Adrenal gland (tissue), 12 donors: ENCODE measurements around the gene PTGES. TPM values are rescaled to one million over a fixed set of nuclear protein-coding genes. Genes with fewer than 3 reads are reported as not detected.
A peak's percentile ranks its signal among the peaks of the same experiment; 100 is the strongest.

ENCODE experiments used
- DNase-seq, 7 donors: peaks; one replicate each; pipeline ENCODE4 v3.0.0-alpha.2; 2019 to 2020
- H3K27ac ChIP-seq, 5 donors: fragments of 200-600 bp; sonication (generic) in 4 of 5; 1 replicate in 3 of 5; 2 replicates in 2 of 5; pipeline versions ENCODE4 v1.5.1 to v1.8.0; 2016 to 2020; ENCODE audit warnings: mild to moderate bottlenecking in 1 of 5
- H3K27me3 ChIP-seq: fragments of 200-600 bp; 2 replicates; pipeline ENCODE4 v1.8.0; 2021
- H3K36me3 ChIP-seq, 2 donors: fragments of 200-600 bp; replicated peaks in 1 of 2; 1 replicate in 1 of 2; 2 replicates in 1 of 2; pipeline versions ENCODE4 v1.5.1 to v1.8.0; 2018 to 2022
- H3K4me1 ChIP-seq, 2 donors: fragments of 200-600 bp; replicated peaks in 1 of 2; 1 replicate in 1 of 2; 2 replicates in 1 of 2; pipeline versions ENCODE4 v1.5.1 to v1.8.0; 2018 to 2021
- H3K4me3 ChIP-seq, 4 donors: fragments of 200-600 bp; sonication (generic) in 3 of 4; one replicate each; pipeline ENCODE4 v1.5.1; 2016 to 2018
- H3K9me3 ChIP-seq, 3 donors: fragments of 200-600 bp; sonication (generic) in 1 of 3; replicated peaks in 1 of 3; 1 replicate in 2 of 3; 2 replicates in 1 of 3; pipeline versions ENCODE4 v1.5.1 to v1.8.0; 2016 to 2021
- POLR2A ChIP-seq, 2 donors: fragments of 450-650 bp; IDR thresholded peaks; one replicate each; pipeline ENCODE4 v1.6.1; 2017; ENCODE audit warnings: antibody characterized with exemption in 2 of 2, mild to moderate bottlenecking in 2 of 2, moderate library complexity in 1 of 2
- WGBS, 4 donors: extraction: QIAGEN DNeasy Blood & Tissue Kit in 2 of 4; methylation state at CpG; one replicate each; pipeline versions ENCODE4 v1.1.5 to v1.1.7; 2013 to 2017; 5-methylcytosine and 5-hydroxymethylcytosine counted together
- intact Hi-C, 2 donors: fragments of 100-400 bp; cut with DNase I; formaldehyde crosslinking; loops; one replicate each; pipeline versions ENCODE4 v1.14.1 to v1.15.0; 2022 to 2023
- polyA plus RNA-seq, 3 donors: library from polyadenylated mRNA; stranded (reverse); fragments of 200-250 nt in 2 of 3; fragments of 350-450 nt in 1 of 3; fragmentation: Illumina TruSeq in 1 of 3; extraction: RNeasy Lipid Tissue Mini Kit (QIAGEN cat#74804) in 1 of 3; gene quantifications; one replicate each; pipeline ENCODE4 v1.2.3, GENCODE V29; 2013 to 2014
- total RNA-seq, 9 donors: library from RNA; depleted of rRNA in 4 of 9; stranded (reverse); fragments of >200 nt in 4 of 9; fragments of 120-200 nt in 1 of 9; fragmentation: NEBNext Ultra II Directional in 1 of 9; extraction: Animal tissue kit (Norgen Biotek cat#: 25700) in 1 of 9; gene quantifications; one replicate each; pipeline versions ENCODE4 v1.1.0 to v1.2.4, GENCODE V29; 2013 to 2023
- TF ChIP-seq, protein P1 (sequence below), 6 experiments: fragments of 450-650 bp in 4 of 6; fragments of 200-600 bp in 2 of 6; sonication (generic) in 1 of 6; IDR thresholded peaks; 1 replicate in 5 of 6; 2 replicates in 1 of 6; pipeline versions ENCODE4 v1.5.1 to v1.8.0; 2016 to 2021; ENCODE audit warnings: antibody characterized with exemption in 6 of 6, mild to moderate bottlenecking in 2 of 6, moderate library complexity in 1 of 6
- donor health status: healthy with polysubstance abuse.
- donor health status: Bipolar disorder and iron deficiency.
- donor health status: DM: yes; HTN: yes; CAD: no.
- donor health status: DM: no; HTN: no; CAD: no.
- donor health status: DM: no; HTN: no; CAD: no.
- donor health status: DM: yes; HTN: yes; CAD: no.

Gene PTGES
- total and polyA plus RNA-seq, 12 donors: 0.12 to 4.4 (median 1.3) TPM; not detected in 1

DNA sequence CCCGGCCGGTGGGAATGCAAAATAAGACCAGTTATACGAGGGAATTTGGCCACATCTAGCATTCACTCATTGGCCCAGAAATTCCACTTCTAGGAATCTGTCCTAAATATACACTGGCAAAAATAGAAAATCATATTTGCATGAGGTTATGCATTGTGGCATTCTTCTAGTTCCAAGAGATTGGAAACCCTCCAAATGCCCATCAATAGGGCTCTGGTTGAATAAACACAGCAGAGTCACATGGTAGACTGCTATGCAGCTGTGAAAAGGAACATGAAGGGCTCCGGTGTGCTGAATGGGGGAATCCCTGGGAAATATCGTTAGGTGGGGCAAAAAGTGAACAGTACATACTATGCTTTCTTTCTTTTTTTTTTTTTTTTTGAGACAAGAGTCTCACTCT, 36.8 kb downstream of the PTGES start:
- Histone ChIP-seq H3K9me3 (no peaks in the 10 kb centered on the region), H3K4me1 (no peaks in the 10 kb centered on the region), H3K27me3 (no peaks in the 10 kb centered on the region), H3K36me3 (no peaks in the 10 kb centered on the region), H3K4me3 (no peak overlapping the region), H3K27ac (no peak overlapping the region)
- TF ChIP-seq, protein P1, sequence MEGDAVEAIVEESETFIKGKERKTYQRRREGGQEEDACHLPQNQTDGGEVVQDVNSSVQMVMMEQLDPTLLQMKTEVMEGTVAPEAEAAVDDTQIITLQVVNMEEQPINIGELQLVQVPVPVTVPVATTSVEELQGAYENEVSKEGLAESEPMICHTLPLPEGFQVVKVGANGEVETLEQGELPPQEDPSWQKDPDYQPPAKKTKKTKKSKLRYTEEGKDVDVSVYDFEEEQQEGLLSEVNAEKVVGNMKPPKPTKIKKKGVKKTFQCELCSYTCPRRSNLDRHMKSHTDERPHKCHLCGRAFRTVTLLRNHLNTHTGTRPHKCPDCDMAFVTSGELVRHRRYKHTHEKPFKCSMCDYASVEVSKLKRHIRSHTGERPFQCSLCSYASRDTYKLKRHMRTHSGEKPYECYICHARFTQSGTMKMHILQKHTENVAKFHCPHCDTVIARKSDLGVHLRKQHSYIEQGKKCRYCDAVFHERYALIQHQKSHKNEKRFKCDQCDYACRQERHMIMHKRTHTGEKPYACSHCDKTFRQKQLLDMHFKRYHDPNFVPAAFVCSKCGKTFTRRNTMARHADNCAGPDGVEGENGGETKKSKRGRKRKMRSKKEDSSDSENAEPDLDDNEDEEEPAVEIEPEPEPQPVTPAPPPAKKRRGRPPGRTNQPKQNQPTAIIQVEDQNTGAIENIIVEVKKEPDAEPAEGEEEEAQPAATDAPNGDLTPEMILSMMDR (IDR thresholded peaks at IDR 0.05): no peak
- no peak for TF ChIP-seq POLR2A (IDR thresholded peaks at IDR 0.05)
- DNase-seq: no peak
- intact Hi-C loops: no loop called here
- WGBS, 4 donors: 69 to 83% (median 79%) methylated on average over 5 of the region's 5 CpGs

DNA sequence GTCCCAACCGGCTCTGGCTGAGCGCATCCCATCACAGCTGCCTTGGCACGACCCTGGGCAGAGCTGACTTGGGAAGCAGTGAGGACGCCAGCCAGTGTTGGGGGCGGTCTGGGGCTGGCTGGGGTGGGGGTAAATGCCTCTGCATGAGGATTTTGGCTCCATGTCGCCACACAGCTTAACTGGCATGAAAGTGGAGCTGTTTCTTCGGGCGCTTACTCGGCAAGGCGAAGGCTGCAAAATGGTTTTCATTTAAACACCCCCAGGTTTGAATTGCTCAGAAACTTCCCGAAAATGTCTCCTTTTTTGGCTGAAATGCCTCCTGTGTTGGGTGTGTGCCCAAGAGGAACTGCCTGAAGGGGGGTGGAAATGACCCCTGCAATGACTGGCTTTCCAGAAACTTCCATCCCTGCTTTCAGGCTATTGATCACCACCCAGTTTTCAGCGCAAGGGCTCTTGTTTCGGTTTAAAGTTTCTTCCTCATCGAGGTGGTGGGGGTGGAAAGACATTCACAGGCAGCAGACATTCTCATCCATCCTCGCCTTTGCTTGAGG, 38.3 kb downstream of the PTGES start:
- 79 to 85% (median 80%) methylated on average over 13 to 15 of the region's 15 CpGs for WGBS, 4 donors

DNA sequence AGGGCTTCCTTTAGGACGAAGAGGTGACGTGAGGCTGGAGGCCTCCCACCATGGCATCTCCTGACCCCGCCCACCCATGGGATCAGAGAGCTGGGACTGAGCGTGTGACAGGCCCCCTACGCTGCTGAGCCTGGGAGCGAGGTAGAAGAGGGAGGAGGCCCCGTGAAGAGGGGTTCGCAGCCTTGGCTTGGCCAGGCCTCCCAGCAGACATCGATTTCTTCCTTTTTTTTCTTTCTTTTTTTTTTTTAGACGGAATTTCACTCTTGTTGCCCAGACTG, 39.5 kb downstream of the PTGES start:
- H3K27ac ChIP-seq: no peak overlapping the region
- no peak overlapping the region for H3K4me3 ChIP-seq
- H3K4me1 ChIP-seq: no peaks in the 10 kb centered on the region
- no peaks in the 10 kb centered on the region for H3K36me3 ChIP-seq
- TF ChIP-seq, protein P1 (IDR thresholded peaks at IDR 0.05): no peak
- TF ChIP-seq POLR2A (IDR thresholded peaks at IDR 0.05): no peak
- intact Hi-C loops: no loop called here
- no peaks in the 10 kb centered on the region for H3K9me3 ChIP-seq
- DNase-seq: no peak
- WGBS, 4 donors: 82 to 92% (median 90%) methylated on average over 9 to 10 of the region's 10 CpGs
- H3K27me3 ChIP-seq: no peaks in the 10 kb centered on the region

More for the DNA sequence above, 38.3 kb downstream of the PTGES start:
- Histone ChIP-seq H3K27me3 (no peaks in the 10 kb centered on the region), H3K27ac (no peak overlapping the region), H3K9me3 (no peaks in the 10 kb centered on the region), H3K4me3 (no peak overlapping the region), H3K36me3 (no peaks in the 10 kb centered on the region), H3K4me1 (no peaks in the 10 kb centered on the region)
- TF ChIP-seq, protein P1 (IDR thresholded peaks at IDR 0.05): no peak
- no peak for TF ChIP-seq POLR2A (IDR thresholded peaks at IDR 0.05)
- DNase-seq: no peak
- intact Hi-C loops: no loop called here

DNA sequence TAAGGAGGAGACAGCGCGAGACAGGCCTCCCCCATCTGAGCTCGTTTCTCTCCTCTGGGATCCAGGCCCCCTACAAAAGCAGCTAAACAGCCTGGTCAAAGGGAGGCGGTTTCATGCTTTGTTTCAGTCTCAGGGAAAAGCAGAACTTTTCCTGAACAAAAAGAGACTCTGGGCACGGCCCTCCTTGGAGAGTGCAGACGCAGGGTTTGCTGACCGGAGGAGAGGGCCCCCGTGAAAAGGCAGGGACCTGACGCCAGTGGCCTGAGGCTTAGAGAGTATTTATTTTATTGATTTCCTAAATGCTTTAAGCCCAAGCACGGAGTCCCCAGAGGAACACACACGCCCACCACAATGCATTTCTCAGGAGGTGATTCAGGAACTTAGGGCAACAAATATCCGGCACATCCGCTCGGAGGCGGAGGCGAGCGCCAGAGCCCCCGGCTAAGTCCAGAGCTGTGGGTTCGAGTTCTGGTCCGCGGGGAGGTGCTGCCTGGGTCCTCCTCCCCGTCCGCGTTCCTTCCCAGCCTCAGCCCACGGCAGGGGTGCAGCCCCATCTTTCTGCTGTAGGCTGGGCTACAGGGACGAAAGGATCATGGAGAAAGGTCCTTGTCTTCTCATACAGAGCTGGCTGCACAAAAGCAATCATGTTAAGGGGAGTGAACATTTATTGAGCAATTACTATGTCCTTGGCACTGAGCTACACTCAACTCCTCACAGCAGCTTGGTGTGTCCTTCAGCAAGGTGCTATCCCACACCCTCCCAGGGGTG, 40.0 kb downstream of the PTGES start:
- no peak for DNase-seq
- Histone ChIP-seq H3K4me1 (no peaks in the 10 kb centered on the region), H3K4me3 (no peak overlapping the region), H3K27me3 (no peaks in the 10 kb centered on the region), H3K36me3 (no peaks in the 10 kb centered on the region), H3K27ac (peak overlapping the region in 1 of 5 donors; percentile 16), H3K9me3 (no peaks in the 10 kb centered on the region)
- intact Hi-C loops: no loop called here
- WGBS, 4 donors: 51 to 61% (median 57%) methylated on average over 14 to 26 of the region's 26 CpGs
- no peak for TF ChIP-seq POLR2A (IDR thresholded peaks at IDR 0.05)
- TF ChIP-seq, protein P1 (IDR thresholded peaks at IDR 0.05): no peak
